ENCODE measurements around the gene DNMT3A.

DNMT3A gene

GRCh38 chr2:25251422-25252273, 90.1 kb downstream of the DNMT3A start:
- Histone ChIP-seq H3K36me3 (ENCODE audit: insufficient read depth, low read length) (peaks cover 31% of the 10 kb centered on the region), H3K9me3 (ENCODE audit: low read depth, low read length) (no peaks in the 10 kb centered on the region), H3K9ac (ENCODE audit: insufficient read length) (peak overlapping the region; percentile 93), H3K27ac (peak overlapping the region; percentile 93), H3K4me3 (peak overlapping the region; percentile 98)
- DNase-seq (ENCODE audit: low read depth, low spot score) = no peak
- TF ChIP-seq POLR2AphosphoS5 (IDR thresholded peaks at IDR 0.05; ENCODE audit: borderline replicate concordance, low read depth, low read length) (no peak; the same call in 1 of the 2 replicates), EZH2 (IDR thresholded peaks at IDR 0.05) (no peak), FOXP2 (optimal IDR thresholded peaks at IDR 0.05; ENCODE audit: control extremely low read depth, extremely low read length, insufficient read depth) (no peak)

- peak overlapping the region; percentile 98 for H3K4me3 ChIP-seq
- H3K36me3 ChIP-seq (ENCODE audit: insufficient read depth, low read length) = peaks cover 37% of the 10 kb centered on the region
- TF ChIP-seq POLR2AphosphoS5 (IDR thresholded peaks at IDR 0.05; ENCODE audit: borderline replicate concordance, low read depth, low read length) (no peak), FOXP2 (optimal IDR thresholded peaks at IDR 0.05; ENCODE audit: control extremely low read depth, extremely low read length, insufficient read depth) (no peak), EZH2 (IDR thresholded peaks at IDR 0.05) (no peak)
- DNase-seq (ENCODE audit: low read depth, low spot score) = no peak
- peak overlapping the region; percentile 93 for H3K27ac ChIP-seq
- no peaks in the 10 kb centered on the region for H3K9me3 ChIP-seq (ENCODE audit: low read depth, low read length)
- H3K9ac ChIP-seq (ENCODE audit: insufficient read length) = peak overlapping the region; percentile 93
Measured at GRCh38 chr2:25251071-25251421, 90.7 kb downstream of the DNMT3A start.

- no peak for DNase-seq (ENCODE audit: low read depth, low spot score)
- Histone ChIP-seq H3K9me3 (ENCODE audit: low read depth, low read length) (no peaks in the 10 kb centered on the region), H3K9ac (ENCODE audit: insufficient read length) (peak overlapping the region; percentile 14), H3K27ac (peak overlapping the region; percentile 26; the same call in 1 of the 2 replicates), H3K36me3 (ENCODE audit: insufficient read depth, low read length) (peaks cover 43% of the 10 kb centered on the region), H3K4me3 (peak overlapping the region; percentile 98)
- TF ChIP-seq POLR2AphosphoS5 (IDR thresholded peaks at IDR 0.05; ENCODE audit: borderline replicate concordance, low read depth, low read length) = no peak; the same call in 1 of the 2 replicates
- TF ChIP-seq EZH2 (IDR thresholded peaks at IDR 0.05) = no peak
- no peak for TF ChIP-seq FOXP2 (optimal IDR thresholded peaks at IDR 0.05; ENCODE audit: control extremely low read depth, extremely low read length, insufficient read depth)
Measured at GRCh38 chr2:25250331-25251070, 91.2 kb downstream of the DNMT3A start.

- TF ChIP-seq EZH2 (IDR thresholded peaks at IDR 0.05) (no peak), FOXP2 (optimal IDR thresholded peaks at IDR 0.05; ENCODE audit: control extremely low read depth, extremely low read length, insufficient read depth) (no peak), POLR2AphosphoS5 (IDR thresholded peaks at IDR 0.05; ENCODE audit: borderline replicate concordance, low read depth, low read length) (no peak)
- Histone ChIP-seq H3K4me3 (peak overlapping the region; percentile 20; the same call in 1 of the 2 replicates), H3K36me3 (ENCODE audit: insufficient read depth, low read length) (peaks cover 49% of the 10 kb centered on the region), H3K9ac (ENCODE audit: insufficient read length) (no peak overlapping the region), H3K27ac (peak overlapping the region; percentile 26; the same call in 1 of the 2 replicates), H3K9me3 (ENCODE audit: low read depth, low read length) (no peaks in the 10 kb centered on the region)
- no peak for DNase-seq (ENCODE audit: low read depth, low spot score)
Measured at GRCh38 chr2:25249785-25250184, 91.9 kb downstream of the DNMT3A start.

GRCh38 chr2:25247792-25248512, 93.8 kb downstream of the DNMT3A start:
- Histone ChIP-seq H3K9ac (ENCODE audit: insufficient read length) (no peak overlapping the region), H3K27ac (no peak overlapping the region), H3K9me3 (ENCODE audit: low read depth, low read length) (no peaks in the 10 kb centered on the region), H3K4me3 (no peak overlapping the region), H3K36me3 (ENCODE audit: insufficient read depth, low read length) (peaks cover 65% of the 10 kb centered on the region)
- TF ChIP-seq FOXP2 (optimal IDR thresholded peaks at IDR 0.05; ENCODE audit: control extremely low read depth, extremely low read length, insufficient read depth) (no peak), POLR2AphosphoS5 (IDR thresholded peaks at IDR 0.05; ENCODE audit: borderline replicate concordance, low read depth, low read length) (no peak), EZH2 (IDR thresholded peaks at IDR 0.05) (no peak)
- DNase-seq (ENCODE audit: low read depth, low spot score) = no peak

- no peaks in the 10 kb centered on the region for H3K9me3 ChIP-seq (ENCODE audit: low read depth, low read length)
- H3K27ac ChIP-seq = no peak overlapping the region
- H3K36me3 ChIP-seq (ENCODE audit: insufficient read depth, low read length) = peaks cover 76% of the 10 kb centered on the region
- no peak for DNase-seq (ENCODE audit: low read depth, low spot score)
- H3K9ac ChIP-seq (ENCODE audit: insufficient read length) = no peak overlapping the region
- TF ChIP-seq EZH2 (IDR thresholded peaks at IDR 0.05) = no peak
- no peak for TF ChIP-seq FOXP2 (optimal IDR thresholded peaks at IDR 0.05; ENCODE audit: control extremely low read depth, extremely low read length, insufficient read depth)
- TF ChIP-seq POLR2AphosphoS5 (IDR thresholded peaks at IDR 0.05; ENCODE audit: borderline replicate concordance, low read depth, low read length) = no peak
- H3K4me3 ChIP-seq = no peak overlapping the region
Measured at GRCh38 chr2:25246558-25247290, 95.0 kb downstream of the DNMT3A start.

GRCh38 chr2:25246001-25246400, 95.7 kb downstream of the DNMT3A start:
- no peak overlapping the region for H3K9ac ChIP-seq (ENCODE audit: insufficient read length)
- H3K4me3 ChIP-seq = no peak overlapping the region
- peaks cover 83% of the 10 kb centered on the region for H3K36me3 ChIP-seq (ENCODE audit: insufficient read depth, low read length)
- H3K27ac ChIP-seq = no peak overlapping the region
- TF ChIP-seq EZH2 (IDR thresholded peaks at IDR 0.05) = no peak
- DNase-seq (ENCODE audit: low read depth, low spot score) = no peak
- no peaks in the 10 kb centered on the region for H3K9me3 ChIP-seq (ENCODE audit: low read depth, low read length)
